ENCODE data around the gene ZNF791. TPM values are rescaled to one million over a fixed set of nuclear protein-coding genes. Genes with fewer than 3 reads are reported as not detected.
A peak's percentile ranks its signal among the peaks of the same experiment; 100 is the strongest.

Gene ZNF791
- total RNA-seq, 4 donors from 2014 or later = 18.6 to 31.1 (median 22.5) TPM

- TF ChIP-seq CTCF (IDR thresholded peaks at IDR 0.05) (no peak), POLR2A (IDR thresholded peaks at IDR 0.05) (no peak)
- intact Hi-C loops (cut with DNase I; ENCODE audit: low total_unique reads) = no loop called here
- 0 to 1% methylated on average over 37 to 62 of the region's 64 CpGs for WGBS, 2 donors
These were observed 58.8 kb downstream of the ZNF791 start for GRCh38 chr19:12669270-12670158.

GRCh38 chr19:12670159-12670928, 59.6 kb downstream of the ZNF791 start:
- no peak for TF ChIP-seq POLR2A (IDR thresholded peaks at IDR 0.05)
- TF ChIP-seq CTCF (IDR thresholded peaks at IDR 0.05) = no peak
- no peak for DNase-seq (ENCODE audit: low spot score in 2 of 2)
- intact Hi-C loops (cut with DNase I; ENCODE audit: low total_unique reads) = no loop called here
- WGBS, 2 donors = 33 to 59% methylated on average over 18 to 23 of the region's 26 CpGs
- peak overlapping the region; percentile 78 for H3K4me3 ChIP-seq (ENCODE audit: low read depth, poor library complexity, severe bottlenecking)

More at GRCh38 chr19:12669270-12670158, 58.8 kb downstream of the ZNF791 start:
- peak overlapping the region; percentile 78 for H3K4me3 ChIP-seq (ENCODE audit: low read depth, poor library complexity, severe bottlenecking)
- DNase-seq (ENCODE audit: low spot score in 2 of 2) = peak; percentile 74 to 96

- no peak for TF ChIP-seq CTCF (IDR thresholded peaks at IDR 0.05)
- no peak for TF ChIP-seq POLR2A (IDR thresholded peaks at IDR 0.05)
- intact Hi-C loops (cut with DNase I; ENCODE audit: low total_unique reads) = no loop called here
- 77 to 80% methylated on average over 6 to 10 of the region's 10 CpGs for WGBS, 2 donors
- H3K4me3 ChIP-seq (ENCODE audit: low read depth, poor library complexity, severe bottlenecking) = no peak overlapping the region
- DNase-seq (ENCODE audit: low spot score in 2 of 2) = no peak
These were observed 62.0 kb downstream of the ZNF791 start for GRCh38 chr19:12672744-12673143.

- 93 to 94% methylated on average over 10 of the region's 10 CpGs for WGBS, 2 donors
- H3K4me3 ChIP-seq (ENCODE audit: low read depth, poor library complexity, severe bottlenecking) = no peak overlapping the region
- TF ChIP-seq CTCF (IDR thresholded peaks at IDR 0.05) (no peak), POLR2A (IDR thresholded peaks at IDR 0.05) (no peak)
- intact Hi-C loops (cut with DNase I; ENCODE audit: low total_unique reads) = no loop called here
- DNase-seq (ENCODE audit: low spot score in 2 of 2) = no peak
These were observed 64.7 kb downstream of the ZNF791 start for GRCh38 chr19:12675399-12675798.

GRCh38 chr19:12675940-12676339, 65.2 kb downstream of the ZNF791 start:
- WGBS, 2 donors = 84 to 87% methylated on average over 15 of the region's 15 CpGs
- no peak for DNase-seq (ENCODE audit: low spot score in 2 of 2)
- no peak for TF ChIP-seq POLR2A (IDR thresholded peaks at IDR 0.05)
- TF ChIP-seq CTCF (IDR thresholded peaks at IDR 0.05) = no peak
- intact Hi-C loops (cut with DNase I; ENCODE audit: low total_unique reads) = no loop called here
- H3K4me3 ChIP-seq (ENCODE audit: low read depth, poor library complexity, severe bottlenecking) = no peak overlapping the region

Measured in lower leg skin (tissue), 4 donors.